Ectodermal cell (in vitro differentiated cells): Measurements from ENCODE around the gene KIF4B.
"Not testable (repeated sequence)": the region's sequence is repeated elsewhere in the genome, so short reads cannot be mapped to it uniquely, and the experiment has no call there.

ENCODE experiments used
- H3K27ac ChIP-seq: 2 replicates; pipeline ENCODE4 v1.7.0; 2013; ENCODE audit warnings: mild to moderate bottlenecking, low read depth, low read length; ENCODE audit not compliant: insufficient read depth, poor library complexity, severe bottlenecking
- H3K27me3 ChIP-seq: 2 replicates; pipeline ENCODE4 v1.7.0; 2013; ENCODE audit warnings: mild to moderate bottlenecking, low read length; ENCODE audit not compliant: insufficient read depth, control insufficient read depth, poor library complexity, severe bottlenecking
- H3K36me3 ChIP-seq: one replicate; pipeline ENCODE4 v1.7.0; 2013; ENCODE audit warnings: low read length; ENCODE audit not compliant: control insufficient read depth, insufficient read depth
- H3K4me1 ChIP-seq: one replicate; pipeline ENCODE4 v1.7.0; 2013; ENCODE audit warnings: low read length; ENCODE audit not compliant: control insufficient read depth, insufficient read depth
- H3K4me3 ChIP-seq: 2 replicates; pipeline ENCODE4 v1.7.0; 2013; ENCODE audit warnings: low read depth, low read length, control low read depth; ENCODE audit not compliant: insufficient read depth
- H3K9me3 ChIP-seq: 2 replicates; pipeline ENCODE4 v1.7.0; 2013; ENCODE audit warnings: mild to moderate bottlenecking, low read length, moderate library complexity; ENCODE audit not compliant: control insufficient read depth
- WGBS, 2 experiments: methylation state at CpG; one replicate each; pipeline ENCODE4 v1.1.7; 2013; ENCODE audit warnings: missing lambda C conversion rate in 2 of 2; 5-methylcytosine and 5-hydroxymethylcytosine counted together

KIF4B gene

GRCh38 chr5:155027993-155028629, 14.6 kb downstream of the KIF4B start:
- H3K36me3 ChIP-seq, result no peaks in the 10 kb centered on the region
- WGBS, 2 experiments, result 23% methylated on average over 1 of the region's 1 CpG
- H3K27ac ChIP-seq, result no peak overlapping the region
- no peaks in the 10 kb centered on the region for H3K4me1 ChIP-seq
- H3K9me3 ChIP-seq, result no peaks in the 10 kb centered on the region
- no peaks in the 10 kb centered on the region for H3K27me3 ChIP-seq
- H3K4me3 ChIP-seq, result no peak overlapping the region

GRCh38 chr5:155029240-155029639, 15.7 kb downstream of the KIF4B start:
- H3K9me3 ChIP-seq, result no peaks in the 10 kb centered on the region
- no peaks in the 10 kb centered on the region for H3K4me1 ChIP-seq
- no peak overlapping the region for H3K27ac ChIP-seq
- no peaks in the 10 kb centered on the region for H3K36me3 ChIP-seq
- H3K4me3 ChIP-seq, result no peak overlapping the region
- no peaks in the 10 kb centered on the region for H3K27me3 ChIP-seq
- 92 to 100% methylated on average over 1 of the region's 1 CpG for WGBS, 2 experiments

- H3K9me3 ChIP-seq, H3K4me3 ChIP-seq, H3K4me1 ChIP-seq, H3K36me3 ChIP-seq, H3K27ac ChIP-seq, H3K27me3 ChIP-seq: not testable (repeated sequence)
- 57 to 94% methylated on average over 1 of the region's 1 CpG for WGBS, 2 experiments
Measured at GRCh38 chr5:155034145-155034744, 20.7 kb downstream of the KIF4B start.

GRCh38 chr5:155035087-155035486, 21.5 kb downstream of the KIF4B start:
- H3K27me3 ChIP-seq, H3K4me1 ChIP-seq, H3K36me3 ChIP-seq, H3K9me3 ChIP-seq, H3K27ac ChIP-seq, H3K4me3 ChIP-seq: not testable (repeated sequence)
- WGBS, 2 experiments, result 67 to 85% methylated on average over 1 to 2 of the region's 2 CpGs

- no peak overlapping the region for H3K27ac ChIP-seq
- H3K9me3 ChIP-seq, result no peaks in the 10 kb centered on the region
- no peaks in the 10 kb centered on the region for H3K27me3 ChIP-seq
- WGBS, 2 experiments, result 86 to 95% methylated on average over 3 of the region's 3 CpGs
- no peak overlapping the region for H3K4me3 ChIP-seq
- no peaks in the 10 kb centered on the region for H3K36me3 ChIP-seq
- no peaks in the 10 kb centered on the region for H3K4me1 ChIP-seq
Measured at GRCh38 chr5:155040984-155041653, 27.6 kb downstream of the KIF4B start.

GRCh38 chr5:155044591-155044990, 31.0 kb downstream of the KIF4B start:
- Histone ChIP-seq H3K9me3 (no peaks in the 10 kb centered on the region), H3K27me3 (no peaks in the 10 kb centered on the region), H3K4me3 (no peak overlapping the region), H3K4me1 (peaks cover 9% of the 10 kb centered on the region), H3K27ac (no peak overlapping the region), H3K36me3 (no peaks in the 10 kb centered on the region)

GRCh38 chr5:155046591-155046990, 33.0 kb downstream of the KIF4B start:
- no peaks in the 10 kb centered on the region for H3K9me3 ChIP-seq
- WGBS, 2 experiments, result 56 to 59% methylated on average over 2 of the region's 2 CpGs
- no peak overlapping the region for H3K4me3 ChIP-seq
- H3K27me3 ChIP-seq, result no peaks in the 10 kb centered on the region
- H3K27ac ChIP-seq, result no peak overlapping the region
- no peaks in the 10 kb centered on the region for H3K36me3 ChIP-seq
- peaks cover 10% of the 10 kb centered on the region for H3K4me1 ChIP-seq

- WGBS, 2 experiments, result 68 to 70% methylated on average over 8 of the region's 8 CpGs
- H3K9me3 ChIP-seq, result no peaks in the 10 kb centered on the region
- H3K4me3 ChIP-seq, result no peak overlapping the region
- H3K4me1 ChIP-seq, result peaks cover 10% of the 10 kb centered on the region
- H3K36me3 ChIP-seq, result no peaks in the 10 kb centered on the region
- no peaks in the 10 kb centered on the region for H3K27me3 ChIP-seq
- H3K27ac ChIP-seq, result no peak overlapping the region
Measured at GRCh38 chr5:155047818-155048217, 34.3 kb downstream of the KIF4B start.

GRCh38 chr5:155049569-155050383, 36.2 kb downstream of the KIF4B start:
- no peaks in the 10 kb centered on the region for H3K9me3 ChIP-seq
- peaks cover 10% of the 10 kb centered on the region for H3K4me1 ChIP-seq
- 32 to 51% methylated on average over 1 of the region's 1 CpG for WGBS, 2 experiments
- no peak overlapping the region for H3K4me3 ChIP-seq
- H3K27ac ChIP-seq, result no peak overlapping the region
- H3K36me3 ChIP-seq, result no peaks in the 10 kb centered on the region
- no peaks in the 10 kb centered on the region for H3K27me3 ChIP-seq

- Histone ChIP-seq H3K27me3 (no peaks in the 10 kb centered on the region), H3K27ac (no peak overlapping the region), H3K36me3 (no peaks in the 10 kb centered on the region), H3K4me3 (no peak overlapping the region), H3K4me1 (peaks cover 10% of the 10 kb centered on the region), H3K9me3 (no peaks in the 10 kb centered on the region)
- 64 to 66% methylated on average over 5 of the region's 5 CpGs for WGBS, 2 experiments
Measured at GRCh38 chr5:155050384-155051019, 36.9 kb downstream of the KIF4B start.
